Measurements from ENCODE around the gene KCNIP2.

KCNIP2 gene

DNA sequence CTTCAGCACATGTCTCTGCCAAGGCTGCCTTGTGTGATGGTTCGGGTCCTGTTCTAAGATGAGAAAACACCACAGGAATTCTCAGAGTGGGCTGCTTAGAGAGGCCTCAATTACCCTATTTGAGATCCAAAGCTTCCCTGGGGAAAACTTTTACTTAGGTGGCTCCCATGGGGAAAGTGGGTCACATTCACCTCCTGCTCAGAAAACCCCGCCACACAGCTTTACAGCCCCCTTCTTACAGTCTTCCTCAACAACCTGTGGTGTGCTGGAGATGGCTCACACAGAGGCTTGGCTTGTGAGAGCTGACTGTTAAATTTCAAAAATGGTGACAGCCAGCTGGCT is 36.6 kb upstream of the KCNIP2 start:
- Histone ChIP-seq H3K4me2 (ENCODE audit: low read length) (no peak overlapping the region), H4K20me1 (ENCODE audit: insufficient read depth, low read length) (no peaks in the 10 kb centered on the region), H3K4me3 (ENCODE audit: low read length) (no peak overlapping the region), H2AFZ (ENCODE audit: low read depth, low read length) (no peak overlapping the region), H3K79me2 (ENCODE audit: low read length) (no peaks in the 10 kb centered on the region), H3K27me3 (ENCODE audit: low read depth, low read length) (no peaks in the 10 kb centered on the region), H3K9ac (ENCODE audit: low read length) (no peak overlapping the region), H3K27ac (ENCODE audit: low read length) (no peak overlapping the region), H3K4me1 (ENCODE audit: low read length) (peaks cover 3% of the 10 kb centered on the region; the same call in 1 of the 2 replicates), H3K36me3 (replicated peaks; ENCODE audit: low read depth, low read length) (no peaks in the 10 kb centered on the region), H3K9me3 (ENCODE audit: insufficient read depth, low read length) (no peaks in the 10 kb centered on the region)
- no peak for TF ChIP-seq EZH2phosphoT487 (IDR thresholded peaks at IDR 0.05; ENCODE audit: low read depth)

DNA sequence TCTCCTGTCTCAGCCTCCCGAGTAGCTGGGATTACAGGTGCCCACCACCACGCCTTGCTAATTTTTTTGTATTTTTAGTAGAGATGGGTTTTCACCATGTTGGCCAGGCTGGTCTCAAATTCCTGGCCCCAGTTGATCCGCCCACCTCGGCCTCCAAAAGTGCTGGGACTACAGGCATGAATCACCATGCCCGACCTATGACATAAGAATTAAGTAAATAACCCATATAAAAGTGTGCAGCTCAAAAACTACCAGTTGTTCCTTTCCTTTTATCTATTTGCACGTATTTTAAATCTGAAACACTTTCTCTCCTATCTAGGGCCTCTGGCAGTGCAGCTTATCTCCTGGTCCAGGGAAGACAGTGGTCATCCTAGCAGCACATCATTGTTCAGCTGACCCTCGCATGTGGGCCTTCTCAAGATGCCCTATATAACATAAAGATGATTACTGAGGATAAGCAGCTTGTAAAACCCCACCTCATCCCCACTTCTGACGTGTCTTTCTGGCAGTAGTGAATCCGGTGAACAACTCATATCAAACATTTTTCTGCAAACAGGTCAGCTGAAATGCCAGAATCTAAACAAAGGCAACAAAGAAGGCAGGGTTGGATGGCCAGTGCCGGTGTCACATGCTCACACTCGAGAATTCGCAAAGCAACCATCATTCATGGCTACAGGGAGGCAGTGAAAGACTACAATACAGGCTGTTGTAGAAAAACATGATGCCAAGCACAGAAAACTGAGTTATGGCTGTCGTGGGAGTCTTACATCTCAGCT is 36.0 kb upstream of the KCNIP2 start:
- Histone ChIP-seq H4K20me1 (ENCODE audit: insufficient read depth, low read length) (no peaks in the 10 kb centered on the region), H3K79me2 (ENCODE audit: low read length) (no peaks in the 10 kb centered on the region), H3K27ac (ENCODE audit: low read length) (no peak overlapping the region), H3K27me3 (ENCODE audit: low read depth, low read length) (no peaks in the 10 kb centered on the region), H3K36me3 (replicated peaks; ENCODE audit: low read depth, low read length) (no peaks in the 10 kb centered on the region), H3K9ac (ENCODE audit: low read length) (no peak overlapping the region), H3K4me3 (ENCODE audit: low read length) (no peak overlapping the region), H3K9me3 (ENCODE audit: insufficient read depth, low read length) (no peaks in the 10 kb centered on the region), H2AFZ (ENCODE audit: low read depth, low read length) (no peak overlapping the region), H3K4me2 (ENCODE audit: low read length) (no peak overlapping the region), H3K4me1 (ENCODE audit: low read length) (peaks cover 6% of the 10 kb centered on the region; the same call in 1 of the 2 replicates)
- no peak for TF ChIP-seq EZH2phosphoT487 (IDR thresholded peaks at IDR 0.05; ENCODE audit: low read depth)
- TF ChIP-seq, protein P1, sequence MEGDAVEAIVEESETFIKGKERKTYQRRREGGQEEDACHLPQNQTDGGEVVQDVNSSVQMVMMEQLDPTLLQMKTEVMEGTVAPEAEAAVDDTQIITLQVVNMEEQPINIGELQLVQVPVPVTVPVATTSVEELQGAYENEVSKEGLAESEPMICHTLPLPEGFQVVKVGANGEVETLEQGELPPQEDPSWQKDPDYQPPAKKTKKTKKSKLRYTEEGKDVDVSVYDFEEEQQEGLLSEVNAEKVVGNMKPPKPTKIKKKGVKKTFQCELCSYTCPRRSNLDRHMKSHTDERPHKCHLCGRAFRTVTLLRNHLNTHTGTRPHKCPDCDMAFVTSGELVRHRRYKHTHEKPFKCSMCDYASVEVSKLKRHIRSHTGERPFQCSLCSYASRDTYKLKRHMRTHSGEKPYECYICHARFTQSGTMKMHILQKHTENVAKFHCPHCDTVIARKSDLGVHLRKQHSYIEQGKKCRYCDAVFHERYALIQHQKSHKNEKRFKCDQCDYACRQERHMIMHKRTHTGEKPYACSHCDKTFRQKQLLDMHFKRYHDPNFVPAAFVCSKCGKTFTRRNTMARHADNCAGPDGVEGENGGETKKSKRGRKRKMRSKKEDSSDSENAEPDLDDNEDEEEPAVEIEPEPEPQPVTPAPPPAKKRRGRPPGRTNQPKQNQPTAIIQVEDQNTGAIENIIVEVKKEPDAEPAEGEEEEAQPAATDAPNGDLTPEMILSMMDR (IDR thresholded peaks at IDR 0.05; ENCODE audit: low read depth, low read length), result no peak

DNA sequence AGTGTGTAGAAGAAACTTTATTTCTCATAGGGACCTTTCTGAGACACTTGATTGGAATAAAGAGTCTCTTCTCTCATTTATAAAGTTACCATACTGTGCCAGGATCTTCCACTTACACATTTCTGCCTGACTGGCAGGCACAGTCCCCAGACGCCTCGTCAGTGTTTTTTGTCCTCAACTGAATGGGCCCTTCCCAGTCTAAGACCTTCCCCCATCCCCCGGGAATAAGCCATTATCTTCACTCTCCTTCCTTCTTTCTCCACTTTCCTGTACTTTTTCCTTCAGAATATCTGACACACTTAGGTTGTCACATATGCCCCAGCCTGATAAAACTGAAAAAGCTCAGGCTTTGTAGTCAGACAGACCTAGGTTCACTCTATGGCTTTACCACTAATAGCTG is 35.3 kb upstream of the KCNIP2 start:
- TF ChIP-seq, protein P1 (IDR thresholded peaks at IDR 0.05; ENCODE audit: low read depth, low read length), result no peak
- no peak for TF ChIP-seq EZH2phosphoT487 (IDR thresholded peaks at IDR 0.05; ENCODE audit: low read depth)
- H3K27me3 ChIP-seq (ENCODE audit: low read depth, low read length), result no peaks in the 10 kb centered on the region
- H3K4me3 ChIP-seq (ENCODE audit: low read length), result no peak overlapping the region
- H3K79me2 ChIP-seq (ENCODE audit: low read length), result no peaks in the 10 kb centered on the region
- H3K4me1 ChIP-seq (ENCODE audit: low read length), result peaks cover 6% of the 10 kb centered on the region; the same call in 1 of the 2 replicates
- H4K20me1 ChIP-seq (ENCODE audit: insufficient read depth, low read length), result no peaks in the 10 kb centered on the region
- H3K9me3 ChIP-seq (ENCODE audit: insufficient read depth, low read length), result no peaks in the 10 kb centered on the region
- no peak overlapping the region for H3K4me2 ChIP-seq (ENCODE audit: low read length)
- no peak overlapping the region for H2AFZ ChIP-seq (ENCODE audit: low read depth, low read length)
- H3K9ac ChIP-seq (ENCODE audit: low read length), result no peak overlapping the region
- H3K36me3 ChIP-seq (replicated peaks; ENCODE audit: low read depth, low read length), result no peaks in the 10 kb centered on the region
- no peak overlapping the region for H3K27ac ChIP-seq (ENCODE audit: low read length)

DNA sequence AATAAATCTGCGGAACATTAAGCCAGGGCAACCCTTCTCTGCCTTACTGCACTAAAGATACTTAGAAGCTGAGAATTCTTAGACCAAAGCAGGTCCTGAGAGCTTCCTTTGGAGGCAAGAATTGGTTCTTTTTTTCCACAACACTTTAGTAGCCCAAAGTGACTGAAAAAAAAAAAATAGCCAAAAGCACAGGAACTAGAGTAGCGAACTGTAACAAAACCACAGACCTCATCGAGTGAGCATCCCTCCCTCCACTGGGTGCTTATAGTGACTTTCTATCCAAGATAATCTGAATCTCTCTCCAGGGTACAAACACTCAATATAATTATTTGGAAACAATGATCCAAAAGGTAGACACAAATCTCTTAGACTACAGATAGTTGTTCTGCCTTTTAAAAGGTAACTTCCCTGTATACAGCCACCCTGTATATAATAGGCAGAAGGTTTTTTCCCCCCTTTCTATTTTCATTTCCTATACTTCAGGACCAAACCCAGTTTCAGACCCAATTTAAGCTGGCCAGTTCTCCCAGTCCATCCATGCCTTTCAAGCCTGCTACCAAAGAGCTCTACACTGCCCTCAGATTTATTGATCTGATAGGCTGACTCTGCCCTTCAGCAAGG is 31.6 kb upstream of the KCNIP2 start:
- Histone ChIP-seq H3K27me3 (ENCODE audit: low read depth, low read length) (no peaks in the 10 kb centered on the region), H3K9me3 (ENCODE audit: insufficient read depth, low read length) (no peaks in the 10 kb centered on the region), H3K27ac (ENCODE audit: low read length) (no peak overlapping the region), H3K79me2 (ENCODE audit: low read length) (no peaks in the 10 kb centered on the region), H2AFZ (ENCODE audit: low read depth, low read length) (no peak overlapping the region), H3K4me2 (ENCODE audit: low read length) (no peak overlapping the region), H3K4me3 (ENCODE audit: low read length) (no peak overlapping the region), H4K20me1 (ENCODE audit: insufficient read depth, low read length) (no peaks in the 10 kb centered on the region), H3K4me1 (ENCODE audit: low read length) (peaks cover 6% of the 10 kb centered on the region; the same call in 1 of the 2 replicates), H3K36me3 (replicated peaks; ENCODE audit: low read depth, low read length) (no peaks in the 10 kb centered on the region), H3K9ac (ENCODE audit: low read length) (no peak overlapping the region)
- TF ChIP-seq, protein P1 (IDR thresholded peaks at IDR 0.05; ENCODE audit: low read depth, low read length), result no peak
- no peak for TF ChIP-seq EZH2phosphoT487 (IDR thresholded peaks at IDR 0.05; ENCODE audit: low read depth)

Measured in OCI-LY3 (cell line).